ENCODE results near the gene COX19.
"Not testable (repeated sequence)": the region's sequence is repeated elsewhere in the genome, so short reads cannot be mapped to it uniquely, and the experiment has no call there.

Gene COX19

GRCh38 chr7:927031-927671 lies 48.2 kb downstream of the COX19 start:
- no peak for FAIRE-seq

GRCh38 chr7:926061-927030 lies 49.0 kb downstream of the COX19 start:
- FAIRE-seq: no peak

More at GRCh38 chr7:927031-927671, 48.2 kb downstream of the COX19 start:
- no peak for DNase-seq (ENCODE audit: low spot score)

GRCh38 chr7:925601-926000 lies 49.7 kb downstream of the COX19 start:
- FAIRE-seq (no peak), DNase-seq (ENCODE audit: low spot score) (no peak)

More at GRCh38 chr7:926061-927030, 49.0 kb downstream of the COX19 start:
- DNase-seq (ENCODE audit: low spot score): no peak

DNA sequence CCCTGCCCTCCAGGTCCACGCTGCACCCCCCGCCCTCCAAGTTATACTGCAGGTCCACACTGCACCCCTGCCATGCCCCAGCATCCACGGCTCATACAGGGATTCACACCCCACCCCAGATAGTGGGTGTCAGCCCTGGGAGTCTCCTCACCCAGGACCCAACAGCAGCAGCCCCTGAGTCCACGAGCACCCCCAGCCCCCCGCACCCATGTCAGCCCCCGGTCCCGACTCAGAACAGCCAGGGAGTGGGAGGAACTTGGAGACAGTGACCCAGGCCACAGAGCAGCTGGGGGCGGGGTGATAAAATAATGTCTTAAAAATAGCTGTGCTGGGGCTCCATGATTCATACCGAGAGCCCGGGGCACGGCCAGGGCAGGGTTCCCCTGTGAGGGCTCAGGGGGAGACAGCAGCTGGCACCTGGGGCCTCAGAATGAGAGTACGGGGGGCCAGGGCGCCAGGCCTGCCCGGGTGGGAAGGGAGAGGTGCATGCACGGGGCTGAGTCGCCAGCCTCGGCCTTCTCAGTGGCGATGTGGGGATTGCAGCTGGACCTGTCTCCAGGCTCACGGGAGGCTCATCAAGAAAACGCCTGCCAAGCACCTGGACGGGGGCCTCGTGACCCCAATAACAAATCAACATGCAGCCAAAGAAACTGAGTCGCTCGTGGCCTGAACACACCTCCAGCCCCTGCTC lies 50.7 kb downstream of the COX19 start:
- DNase-seq (ENCODE audit: low spot score) (no peak), FAIRE-seq (no peak)

DNA sequence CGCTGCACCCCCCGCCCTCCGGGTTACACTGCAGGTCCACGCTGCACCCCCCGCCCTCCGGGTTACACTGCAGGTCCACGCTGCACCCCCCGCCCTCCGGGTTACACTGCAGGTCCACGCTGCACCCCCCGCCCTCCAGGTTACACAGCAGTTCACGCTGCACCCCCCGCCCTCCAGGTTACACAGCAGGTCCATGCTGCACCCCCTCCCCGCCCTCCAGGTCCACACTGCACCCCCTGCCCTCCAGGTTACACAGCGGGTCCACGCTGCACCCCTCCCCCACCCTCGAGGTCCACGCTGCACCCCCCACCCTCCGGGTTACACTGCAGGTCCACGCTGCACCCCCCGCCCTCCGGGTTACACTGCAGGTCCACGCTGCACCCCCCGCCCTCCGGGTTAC lies 51.3 kb downstream of the COX19 start:
- not testable (repeated sequence) for DNase-seq (ENCODE audit: low spot score); FAIRE-seq

DNA sequence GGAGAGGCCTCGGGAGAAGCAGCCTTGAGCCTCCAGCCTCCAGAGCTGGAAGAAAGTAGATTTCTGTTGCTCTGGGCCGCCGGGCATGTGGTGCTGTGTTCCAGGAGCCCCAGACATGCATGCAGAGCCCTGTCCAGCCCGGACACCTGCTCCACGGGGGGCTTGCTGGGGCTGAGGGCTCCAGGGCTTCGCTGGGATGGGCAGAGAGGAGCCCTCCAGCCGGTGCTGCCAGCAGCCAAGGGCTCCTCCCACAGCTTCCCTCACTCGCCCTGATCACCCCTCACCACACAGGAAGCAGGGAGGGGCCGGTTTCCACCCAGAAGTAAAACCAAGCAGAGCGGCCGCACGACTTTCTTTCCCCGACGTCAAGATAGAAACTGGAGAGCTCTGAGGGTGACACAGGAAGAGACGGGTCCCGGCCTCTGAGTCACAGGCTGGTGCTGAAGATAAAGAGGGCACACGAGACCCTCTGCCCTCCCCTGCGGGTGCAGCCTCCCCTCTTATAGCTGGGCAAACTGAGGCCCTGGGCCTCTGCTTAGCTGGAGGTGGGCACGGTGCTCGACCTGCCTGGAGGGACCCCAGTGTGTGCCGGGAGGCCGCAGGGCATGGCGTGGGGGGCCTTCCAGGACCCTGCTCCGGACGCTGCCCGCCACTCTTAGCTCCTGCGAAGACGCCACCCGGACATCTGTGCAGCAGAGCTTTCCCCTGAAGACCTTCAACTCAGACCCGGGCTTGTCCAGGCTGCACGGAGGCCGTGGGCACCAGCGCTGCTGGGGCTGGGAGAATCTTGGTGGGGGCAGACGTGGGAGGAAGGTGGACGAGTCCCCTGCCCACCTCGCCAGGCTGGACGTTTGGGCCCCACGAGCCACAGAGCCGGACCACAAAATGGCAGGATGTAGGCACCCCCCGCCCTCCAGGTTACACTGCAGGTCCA lies 52.0 kb downstream of the COX19 start:
- FAIRE-seq (no peak), DNase-seq (ENCODE audit: low spot score) (peak; percentile 28)

GRCh38 chr7:922334-923107 lies 52.8 kb downstream of the COX19 start:
- FAIRE-seq: no peak
- no peak for DNase-seq (ENCODE audit: low spot score)

- no peak for DNase-seq (ENCODE audit: low spot score)
- no peak for FAIRE-seq
These were observed 53.6 kb downstream of the COX19 start for GRCh38 chr7:921581-922333.

GRCh38 chr7:921071-921461 lies 54.3 kb downstream of the COX19 start:
- FAIRE-seq (no peak), DNase-seq (ENCODE audit: low spot score) (no peak)

- FAIRE-seq (no peak), DNase-seq (ENCODE audit: low spot score) (no peak)
These were observed 54.8 kb downstream of the COX19 start for GRCh38 chr7:920351-921070.

GRCh38 chr7:919924-920341 lies 55.4 kb downstream of the COX19 start:
- DNase-seq (ENCODE audit: low spot score): no peak
- FAIRE-seq: no peak

DNA sequence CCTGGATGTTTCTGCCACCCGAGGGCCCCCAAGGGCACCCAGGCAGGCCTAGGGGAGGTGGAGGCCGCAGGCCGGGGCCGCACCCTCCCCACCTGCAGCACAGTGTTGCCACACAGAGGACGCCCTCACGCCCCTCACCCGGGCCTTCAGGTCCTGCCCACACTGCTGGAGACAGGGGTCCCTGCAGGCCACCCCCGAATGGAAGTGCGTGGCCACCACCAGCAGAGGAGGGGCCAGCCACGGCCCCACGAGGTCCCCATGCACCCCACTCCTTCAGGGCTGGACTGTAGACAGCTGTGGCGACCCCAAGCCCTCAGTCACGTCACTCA lies 56.3 kb downstream of the COX19 start:
- FAIRE-seq: no peak

DNA sequence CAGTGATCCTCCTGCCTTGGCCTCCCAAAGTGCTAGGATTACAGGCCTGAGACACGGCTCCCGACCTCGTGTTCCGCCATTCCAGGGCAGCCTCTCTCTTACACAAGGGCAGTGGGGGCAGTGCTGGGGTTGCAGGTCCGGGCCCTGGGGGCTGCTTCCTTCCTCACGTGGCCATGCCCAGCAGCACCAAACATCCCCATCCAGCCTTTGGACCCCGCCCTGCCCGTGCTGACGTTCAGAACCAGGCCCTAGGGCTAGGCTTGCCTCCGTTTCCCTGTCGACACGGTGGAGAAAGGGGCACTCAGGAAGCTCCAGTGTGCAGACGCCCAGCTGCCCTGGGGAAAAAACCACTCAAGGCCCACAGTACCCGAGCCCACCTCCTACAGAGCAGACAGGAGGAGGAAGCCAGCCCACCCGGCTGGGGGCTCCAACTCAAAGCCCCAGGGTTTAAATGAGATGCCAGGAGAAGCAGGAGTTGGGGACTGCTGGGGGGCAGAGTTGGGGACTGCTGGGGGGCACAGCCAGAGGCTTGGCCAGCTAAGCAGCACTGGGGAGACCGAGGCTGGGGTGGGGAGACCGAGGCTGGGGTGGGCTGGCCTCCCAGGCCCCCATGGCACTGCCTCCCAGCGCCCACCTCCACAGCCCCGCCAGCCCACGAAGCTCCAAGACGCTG lies 56.8 kb downstream of the COX19 start:
- FAIRE-seq (no peak), DNase-seq (ENCODE audit: low spot score) (no peak)

More for the DNA sequence above, 56.3 kb downstream of the COX19 start:
- no peak for DNase-seq (ENCODE audit: low spot score)

- DNase-seq (ENCODE audit: low spot score): no peak
- FAIRE-seq: no peak
These were observed 57.3 kb downstream of the COX19 start for GRCh38 chr7:918118-918425.

- FAIRE-seq: no peak
- DNase-seq (ENCODE audit: low spot score): no peak
These were observed 57.9 kb downstream of the COX19 start for GRCh38 chr7:917255-918117.

DNA sequence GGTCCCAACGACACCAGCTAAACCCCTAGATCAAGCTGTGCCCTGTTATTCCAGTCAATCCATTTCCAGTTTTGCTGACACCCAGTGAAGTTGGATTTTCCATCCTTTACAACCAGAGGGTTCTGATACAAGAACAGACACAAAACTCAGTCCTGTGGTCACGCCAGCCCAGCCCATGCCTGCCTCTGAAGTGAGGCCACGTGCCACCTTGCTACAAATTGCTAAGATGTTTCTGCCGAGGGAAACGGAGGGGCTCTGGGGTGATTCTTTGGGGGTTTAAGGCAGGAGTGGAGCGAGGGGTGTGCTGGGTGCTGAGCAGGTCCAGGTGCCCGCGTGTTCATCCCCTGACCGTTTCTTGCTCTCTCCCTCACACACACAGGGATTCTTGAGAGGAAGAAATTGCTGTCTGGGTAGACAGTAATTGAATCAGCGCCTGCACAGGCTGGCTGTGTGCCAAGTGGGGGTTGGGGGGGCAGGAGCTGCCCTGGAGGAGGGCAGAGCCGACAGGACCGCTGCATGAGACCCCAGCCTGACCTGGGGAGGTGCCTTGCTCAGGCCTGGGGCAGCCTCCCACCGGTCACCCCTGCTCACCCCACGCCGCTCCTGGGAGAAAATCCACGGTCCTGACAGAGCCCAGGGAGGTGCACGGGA lies 58.9 kb downstream of the COX19 start:
- no peak for FAIRE-seq
- DNase-seq (ENCODE audit: low spot score): no peak
